Urinary bladder (tissue), 4 donors: ENCODE measurements around the gene POLR3K. TPM values are rescaled to one million over a fixed set of nuclear protein-coding genes. Genes with fewer than 3 reads are reported as not detected.

Source experiments
- DNase-seq: peaks from one replicate; pipeline ENCODE4 v3.0.0-alpha.2; 2015; ENCODE audit errors: extremely low spot score
- H3K27ac ChIP-seq: one replicate; pipeline ENCODE4 v1.5.1; 2013; ENCODE audit warnings: low read depth, mild to moderate bottlenecking, moderate library complexity
- H3K36me3 ChIP-seq: one replicate; pipeline ENCODE4 v1.6.1; 2013; ENCODE audit warnings: mild to moderate bottlenecking, moderate library complexity; ENCODE audit not compliant: insufficient read depth
- H3K4me1 ChIP-seq: one replicate; pipeline ENCODE4 v1.6.1; 2013; ENCODE audit warnings: mild to moderate bottlenecking, moderate library complexity; ENCODE audit not compliant: insufficient read depth
- H3K4me3 ChIP-seq: one replicate; pipeline ENCODE4 v1.5.1; 2013; ENCODE audit warnings: low read depth, low read length
- WGBS: extraction: QIAGEN DNeasy Blood & Tissue Kit; methylation state at CpG from one replicate; pipeline ENCODE4 v1.1.7; 2013; 5-methylcytosine and 5-hydroxymethylcytosine counted together
- polyA plus RNA-seq: library from polyadenylated mRNA; stranded (reverse); fragments of 200-250 nt; gene quantifications from one replicate; pipeline ENCODE4 v1.2.3, GENCODE V29; 2013
- total RNA-seq: library from RNA; depleted of rRNA; stranded (reverse); fragments of >200 nt; gene quantifications from one replicate; pipeline ENCODE4 v1.2.3, GENCODE V29; 2014
- donor health status: healthy with polysubstance abuse.
- donor health status: healthy.

Gene POLR3K
- total and polyA plus RNA-seq, 2 donors: 3.4 to 16.8 TPM

DNA sequence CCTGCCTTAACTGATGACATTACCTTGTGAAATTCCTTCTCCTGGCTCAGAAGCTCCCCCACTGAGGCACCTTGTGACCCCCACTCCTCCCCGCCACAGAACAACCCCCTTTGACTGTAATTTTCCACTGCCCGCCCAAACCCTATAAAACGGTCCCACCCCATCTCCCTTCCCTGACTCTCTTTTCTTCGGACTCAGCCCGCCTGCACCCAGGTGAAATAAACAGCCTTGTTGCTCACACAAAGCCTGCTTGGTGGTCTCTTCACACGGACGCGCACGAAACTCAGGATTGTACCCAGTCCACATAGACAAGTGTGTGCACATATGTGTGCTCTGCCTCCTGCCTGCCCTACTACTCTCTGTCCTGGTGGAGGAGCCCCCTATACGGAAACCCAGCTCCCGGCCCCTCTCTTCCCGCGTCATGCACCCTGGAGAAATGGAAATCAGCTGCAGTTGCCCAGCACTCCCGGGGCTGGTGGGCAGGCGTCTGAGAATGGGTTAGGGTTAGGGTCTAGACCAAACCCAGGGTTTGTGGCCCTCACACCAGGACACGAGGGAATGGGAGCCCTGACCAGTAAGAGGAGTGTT, 21.4 kb upstream of the POLR3K start:
- peak overlapping the region; percentile 89 for H3K27ac ChIP-seq
- H3K4me1 ChIP-seq: no peaks in the 10 kb centered on the region
- WGBS: 67% methylated on average over 16 of the region's 16 CpGs
- no peak for DNase-seq
- H3K36me3 ChIP-seq: no peaks in the 10 kb centered on the region
- no peak overlapping the region for H3K4me3 ChIP-seq

DNA sequence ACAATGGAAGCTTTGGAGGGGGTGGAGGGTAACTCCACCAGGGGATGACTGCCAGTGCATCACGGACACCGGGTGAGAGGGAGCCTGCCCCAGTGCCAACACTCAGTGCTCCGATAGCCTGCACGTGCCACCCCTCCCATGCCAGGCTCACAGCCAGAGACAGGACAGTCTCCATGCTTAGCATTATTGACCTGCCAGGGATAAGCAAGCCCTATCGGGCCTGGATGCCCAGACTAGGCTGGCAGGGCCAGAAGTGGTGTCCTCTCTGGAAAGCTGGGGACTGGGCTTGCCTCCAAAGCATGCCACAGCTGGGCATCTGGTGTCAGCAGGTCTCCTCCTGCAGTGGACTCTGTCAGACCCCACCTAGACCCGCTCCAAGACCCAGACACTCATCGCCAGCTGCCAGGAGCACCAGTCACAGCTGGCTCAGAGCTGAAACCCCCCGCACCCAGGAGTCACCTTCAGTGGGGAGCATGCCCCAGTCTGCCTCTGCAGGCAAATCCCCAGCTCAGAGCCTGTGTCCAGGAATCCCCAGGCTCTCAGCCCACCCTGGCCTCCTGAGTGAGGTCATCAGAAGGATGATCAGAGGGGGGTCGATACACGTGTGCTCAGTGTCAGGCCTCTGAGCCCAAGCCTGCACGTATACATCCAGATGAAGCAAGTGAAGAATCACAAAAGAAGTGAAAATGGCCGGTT, 20.8 kb upstream of the POLR3K start:
- 66% methylated on average over 12 of the region's 12 CpGs for WGBS

DNA sequence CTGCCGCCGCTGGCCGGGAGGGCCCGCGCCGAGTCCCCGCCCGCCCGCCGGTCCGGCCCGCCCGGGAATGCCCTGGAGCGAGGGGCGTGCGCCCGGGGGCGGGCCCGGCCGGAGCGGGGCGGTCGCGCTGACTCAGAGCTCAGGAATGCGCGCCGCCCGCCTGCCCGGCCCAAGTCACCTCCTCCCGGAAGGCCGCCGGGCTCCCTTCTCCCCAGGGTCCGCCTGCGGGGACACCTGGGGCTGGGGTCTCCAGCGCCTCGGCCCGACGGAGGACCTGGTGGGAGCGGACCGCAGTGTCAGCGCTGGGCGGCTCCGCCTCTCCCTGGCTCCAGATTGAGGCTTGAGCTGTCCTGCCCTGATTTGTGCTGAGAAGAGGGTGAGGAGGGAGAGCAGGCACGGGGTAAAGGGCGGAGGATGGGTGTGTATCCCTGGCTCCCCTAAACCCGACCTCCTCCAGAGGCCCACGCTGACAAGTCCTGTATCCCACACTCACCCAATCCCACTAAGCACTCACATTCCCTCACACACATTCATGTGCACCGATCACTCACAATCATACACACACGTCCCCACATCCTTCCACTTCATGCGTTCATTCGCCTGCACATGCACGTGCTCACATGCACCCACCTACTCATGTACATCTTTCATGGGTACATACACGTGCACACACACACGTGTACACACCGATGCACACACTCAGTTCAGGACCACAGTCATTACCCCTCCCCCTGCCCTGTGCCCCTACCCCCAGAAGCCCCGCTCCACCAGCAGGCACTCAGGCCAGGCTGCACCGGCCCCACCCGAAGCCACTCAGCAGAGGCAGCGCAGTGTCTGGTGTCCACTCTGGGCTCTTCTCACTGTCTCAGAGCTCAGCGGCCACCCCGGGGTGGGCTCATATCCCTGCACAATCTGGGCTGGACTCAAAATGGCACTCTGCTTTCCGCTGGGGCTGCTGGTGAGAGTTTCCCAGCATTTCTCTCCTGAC, 19.4 kb upstream of the POLR3K start, which contains the start of gene RHBDF1:
TSS of gene RHBDF1 (minus strand) at position 71 of the 988 bp plus-strand sequence. CDS start 7,616 bp downstream, outside the sequence.
- H3K4me3 ChIP-seq: peak within 1 kb of the TSS; percentile 65
- DNase-seq: no peak
- 21% methylated on average over 62 of the region's 62 CpGs for WGBS
- H3K36me3 ChIP-seq: no peaks in the 10 kb centered on the region
- peak within 1 kb of the TSS; percentile 89 for H3K27ac ChIP-seq
- H3K4me1 ChIP-seq: no peaks in the 10 kb centered on the region

More for the DNA sequence above, 20.8 kb upstream of the POLR3K start:
- no peak overlapping the region for H3K4me3 ChIP-seq
- DNase-seq: no peak
- H3K27ac ChIP-seq: peak overlapping the region; percentile 68
- H3K4me1 ChIP-seq: no peaks in the 10 kb centered on the region
- H3K36me3 ChIP-seq: no peaks in the 10 kb centered on the region

DNA sequence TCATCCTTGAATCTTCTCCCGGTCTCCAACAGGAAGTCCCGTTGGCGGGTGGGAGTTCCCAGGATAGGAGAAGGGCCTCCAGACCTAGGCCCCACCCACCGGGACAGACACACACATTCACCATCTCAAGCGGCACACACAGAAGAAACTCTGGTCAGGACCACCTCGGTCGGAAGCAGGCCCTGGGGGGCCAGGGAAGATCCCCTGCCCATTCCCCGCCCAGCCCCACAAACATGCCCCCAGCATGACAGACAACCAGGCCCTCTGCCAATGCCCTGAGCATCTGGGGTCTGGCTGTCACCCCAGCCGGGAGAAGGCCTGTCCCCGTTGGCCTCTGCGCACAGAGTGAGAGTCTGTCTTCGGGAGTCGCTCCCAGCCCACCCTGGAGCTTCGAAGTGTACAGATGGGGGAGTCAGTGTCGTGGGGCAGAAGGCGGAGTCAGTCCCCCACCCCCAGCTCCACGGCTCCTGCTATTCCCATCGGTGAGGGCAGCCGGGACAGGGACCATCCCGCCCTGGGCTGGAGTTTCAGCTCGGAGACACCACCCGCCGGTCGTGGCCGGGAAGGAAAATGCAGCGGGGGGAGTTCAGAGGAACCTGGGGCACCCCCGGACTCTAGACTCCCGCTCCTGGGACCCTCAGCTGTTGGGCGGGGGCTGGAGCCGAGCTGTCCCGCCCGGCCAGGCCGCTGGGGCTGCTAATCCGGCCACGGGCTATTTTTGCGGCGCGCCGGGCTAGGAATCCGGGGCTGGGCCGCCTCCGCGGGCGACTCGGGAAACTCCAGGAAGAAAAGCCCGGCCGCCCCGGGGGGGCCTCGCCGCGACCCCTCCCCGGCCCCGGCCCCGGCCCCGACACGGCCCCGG, 18.4 kb upstream of the POLR3K start:
- Histone ChIP-seq H3K27ac (peak overlapping the region; percentile 89), H3K4me3 (peak overlapping the region; percentile 65), H3K36me3 (no peaks in the 10 kb centered on the region), H3K4me1 (no peaks in the 10 kb centered on the region)
- no peak for DNase-seq
- 2% methylated on average over 56 of the region's 57 CpGs for WGBS

DNA sequence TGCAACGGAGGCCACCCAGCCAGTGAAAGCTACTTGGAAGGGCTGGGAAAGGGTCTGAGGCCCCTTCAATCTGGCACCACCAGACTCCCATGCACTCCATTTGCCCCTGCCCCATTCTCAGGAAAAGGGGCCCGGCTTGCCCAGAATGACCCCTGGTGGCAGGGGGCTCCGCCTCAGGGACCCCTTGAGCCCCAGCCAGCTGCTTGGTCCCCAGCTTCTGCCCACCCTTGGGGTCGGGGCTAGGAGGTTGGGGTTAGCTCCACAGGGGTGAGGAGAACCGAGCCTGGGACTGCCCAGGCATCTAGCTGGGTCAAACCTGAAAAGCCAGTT, 17.8 kb upstream of the POLR3K start:
- no peaks in the 10 kb centered on the region for H3K36me3 ChIP-seq
- H3K4me1 ChIP-seq: no peaks in the 10 kb centered on the region
- H3K4me3 ChIP-seq: peak overlapping the region; percentile 65
- no peak overlapping the region for H3K27ac ChIP-seq
- WGBS: 33% methylated on average over 5 of the region's 5 CpGs
- no peak for DNase-seq

DNA sequence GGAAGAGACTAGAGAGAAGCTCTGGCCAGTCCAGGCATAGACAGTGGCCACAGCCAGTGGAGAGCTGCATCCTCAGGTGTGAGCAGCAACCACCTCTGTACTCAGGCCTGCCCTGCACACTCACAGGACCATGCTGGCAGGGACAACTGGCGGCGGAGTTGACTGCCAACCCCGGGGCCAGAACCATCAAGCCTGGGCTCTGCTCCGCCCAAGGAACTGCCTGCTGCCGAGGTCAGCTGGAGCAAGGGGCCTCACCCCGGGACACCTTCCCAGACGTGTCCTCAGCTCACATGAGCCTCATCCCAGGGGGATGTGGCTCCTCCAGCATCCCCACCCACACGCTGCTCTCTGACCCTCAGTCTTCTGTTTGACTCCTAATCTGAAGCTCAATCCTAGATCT, 15.8 kb upstream of the POLR3K start:
- Histone ChIP-seq H3K4me1 (no peaks in the 10 kb centered on the region), H3K4me3 (no peak overlapping the region), H3K27ac (no peak overlapping the region), H3K36me3 (no peaks in the 10 kb centered on the region)
- DNase-seq: no peak
- WGBS: 68% methylated on average over 8 of the region's 8 CpGs

DNA sequence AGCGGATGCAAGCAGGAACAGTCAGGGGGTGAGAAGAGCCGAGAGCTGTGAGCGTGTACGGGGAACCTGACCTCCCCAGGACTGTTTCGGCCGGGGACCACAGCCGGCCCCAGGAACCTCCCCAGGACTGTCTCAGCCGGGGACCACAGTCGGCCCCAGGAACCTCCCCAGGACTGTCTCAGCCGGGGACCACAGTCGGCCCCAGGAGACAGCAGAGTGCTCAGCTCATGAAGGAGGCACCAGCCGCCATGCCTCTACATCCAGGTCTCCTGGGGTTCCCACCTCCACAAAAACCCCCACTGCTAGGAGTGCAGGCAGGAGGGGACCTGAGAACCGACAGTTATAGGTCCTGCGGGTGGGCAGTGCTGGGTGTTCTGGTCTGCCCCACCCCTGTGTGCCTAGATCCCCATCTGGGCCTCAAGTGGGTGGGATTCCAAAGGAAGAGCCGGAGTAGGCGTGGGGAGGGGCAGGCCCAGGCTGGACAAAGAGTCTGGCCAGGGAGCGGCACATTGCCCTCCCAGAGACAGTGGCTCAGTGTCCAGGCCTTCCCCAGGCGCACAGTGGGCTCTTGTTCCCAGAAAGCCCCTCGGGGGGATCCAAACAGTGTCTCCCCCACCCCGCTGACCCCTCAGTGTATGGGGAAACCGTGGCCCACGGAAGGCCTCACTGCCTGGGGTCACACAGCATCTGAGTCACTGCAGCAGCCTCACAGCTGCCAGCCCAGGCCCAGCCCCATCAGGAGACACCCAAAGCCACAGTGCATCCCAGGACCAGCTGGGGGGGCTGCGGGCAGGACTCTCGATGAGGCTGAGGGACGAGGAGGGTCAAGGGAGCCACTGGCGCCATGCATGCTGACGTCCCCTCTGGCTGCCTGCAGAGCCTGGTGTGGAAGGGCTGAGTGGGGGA, 14.7 kb upstream of the POLR3K start:
- H3K4me1 ChIP-seq: no peaks in the 10 kb centered on the region
- DNase-seq: no peak
- WGBS: 61% methylated on average over 27 of the region's 27 CpGs
- no peaks in the 10 kb centered on the region for H3K36me3 ChIP-seq
- H3K4me3 ChIP-seq: no peak overlapping the region
- no peak overlapping the region for H3K27ac ChIP-seq

DNA sequence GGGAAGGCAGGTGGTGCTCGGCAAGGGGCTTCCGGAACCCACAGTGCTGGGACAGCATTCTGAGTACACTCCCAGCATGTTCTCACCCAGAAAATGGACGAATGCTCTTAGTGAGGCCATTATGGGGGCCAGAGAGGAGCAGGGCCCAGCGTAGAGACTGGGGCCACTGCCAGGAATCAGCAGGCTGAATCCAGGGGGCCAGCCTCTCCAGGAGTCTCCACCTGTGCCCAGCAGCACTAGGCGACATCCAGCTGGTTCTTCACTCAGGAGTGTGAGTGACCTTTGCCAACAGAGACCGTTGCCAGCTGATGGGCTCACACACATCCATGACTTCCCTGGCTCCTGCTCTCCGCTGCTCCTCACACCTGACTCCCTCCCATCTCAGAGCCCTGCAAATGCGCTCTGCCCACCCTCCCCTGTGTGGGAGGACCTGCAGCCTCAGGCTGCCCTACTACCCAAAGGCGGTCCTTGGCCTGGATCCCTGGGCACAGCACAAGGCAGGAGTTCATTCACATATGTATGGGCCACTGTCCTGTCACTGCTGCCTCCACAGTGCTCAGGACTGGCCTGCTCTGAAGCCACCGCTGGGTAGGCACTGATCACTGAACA, 13.9 kb upstream of the POLR3K start:
- Histone ChIP-seq H3K4me1 (no peaks in the 10 kb centered on the region), H3K36me3 (no peaks in the 10 kb centered on the region), H3K4me3 (no peak overlapping the region), H3K27ac (no peak overlapping the region)
- DNase-seq: no peak
- WGBS: 77% methylated on average over 10 of the region's 10 CpGs

DNA sequence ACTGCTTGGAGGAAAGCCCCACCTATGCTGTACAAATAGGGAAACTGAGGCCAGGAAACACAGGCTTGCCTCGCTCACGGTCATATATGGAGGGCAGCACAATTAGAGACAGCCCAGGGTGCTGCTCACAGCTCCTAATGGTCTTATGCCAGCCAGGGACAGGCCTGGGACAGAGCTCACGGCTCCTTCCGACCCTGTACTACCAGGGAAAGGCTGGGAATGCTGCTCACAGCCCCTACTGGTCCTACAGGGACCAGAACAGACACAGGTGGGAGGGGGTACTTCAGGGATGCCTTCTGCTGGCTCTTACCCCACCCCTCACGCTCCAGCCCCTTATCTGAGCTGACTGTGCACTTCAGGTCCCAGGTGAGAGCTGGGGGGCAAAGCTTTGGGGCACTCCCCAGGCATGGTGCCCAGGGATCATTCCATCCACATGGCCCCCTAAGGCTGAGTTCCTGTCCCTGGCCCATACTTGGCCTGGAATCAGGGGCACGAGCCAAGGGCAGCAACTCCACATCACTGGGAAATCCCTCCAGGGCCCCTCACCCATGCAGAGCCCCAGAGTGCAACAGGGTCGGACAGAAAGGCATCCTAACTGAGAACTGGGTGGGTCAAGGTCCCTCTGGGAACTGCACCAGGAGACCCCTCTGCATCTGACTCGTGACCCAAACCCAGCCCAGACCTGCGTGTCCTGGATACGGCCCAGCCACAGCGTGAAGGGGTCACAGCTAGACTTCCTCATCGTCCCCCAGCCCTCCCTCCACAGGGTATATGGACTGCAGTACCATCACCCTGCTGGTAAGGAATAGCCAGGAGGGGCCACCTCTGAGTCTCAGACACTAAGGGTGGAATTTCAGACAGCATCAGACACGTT, 13.1 kb upstream of the POLR3K start:
- Histone ChIP-seq H3K27ac (no peak overlapping the region), H3K4me1 (no peaks in the 10 kb centered on the region), H3K36me3 (no peaks in the 10 kb centered on the region), H3K4me3 (no peak overlapping the region)
- WGBS: 82% methylated on average over 13 of the region's 13 CpGs
- no peak for DNase-seq

DNA sequence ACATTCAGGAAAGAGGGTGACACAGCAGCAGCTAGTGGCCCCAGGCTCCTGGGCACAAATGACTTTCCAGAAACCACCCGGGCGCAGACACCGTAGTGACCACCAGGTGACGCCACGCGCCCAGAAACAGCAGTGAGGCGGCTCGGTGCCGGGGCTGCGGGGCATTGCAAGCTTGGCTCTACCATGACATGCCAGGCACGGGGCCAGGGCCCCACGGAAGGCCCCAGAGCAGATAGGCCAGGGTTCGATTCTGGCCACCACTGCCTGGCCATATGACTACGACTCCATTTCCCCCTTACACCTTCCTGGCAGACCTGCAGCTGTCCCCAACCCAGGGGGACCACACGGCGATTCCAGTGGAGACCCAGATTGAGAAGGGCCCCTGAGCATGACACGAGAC, 12.3 kb upstream of the POLR3K start:
- no peaks in the 10 kb centered on the region for H3K4me1 ChIP-seq
- no peak for DNase-seq
- H3K4me3 ChIP-seq: no peak overlapping the region
- no peak overlapping the region for H3K27ac ChIP-seq
- no peaks in the 10 kb centered on the region for H3K36me3 ChIP-seq
- 18% methylated on average over 17 of the region's 17 CpGs for WGBS

DNA sequence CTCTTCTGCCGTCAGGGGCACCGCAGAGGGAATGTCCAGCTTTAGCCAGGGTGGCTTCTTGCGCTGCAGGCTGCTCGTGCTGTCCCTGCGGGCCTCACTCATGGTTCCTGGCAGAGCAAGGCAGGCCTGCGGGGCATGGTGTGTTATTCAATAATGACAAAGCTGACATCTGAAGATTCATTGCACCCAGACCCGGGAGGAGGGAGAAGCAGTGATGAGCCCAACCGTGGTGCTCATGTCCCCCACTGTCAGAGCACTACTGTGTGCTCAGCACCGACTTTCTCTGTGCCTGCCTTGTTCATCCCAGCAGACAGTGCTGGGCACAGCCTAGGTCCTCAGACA, 11.5 kb upstream of the POLR3K start:
- Histone ChIP-seq H3K4me3 (no peak overlapping the region), H3K4me1 (no peaks in the 10 kb centered on the region), H3K27ac (no peak overlapping the region), H3K36me3 (no peaks in the 10 kb centered on the region)
- 88% methylated on average over 9 of the region's 9 CpGs for WGBS
- DNase-seq: no peak
